CD4-positive, alpha-beta memory T cell (primary cell): ENCODE data around the gene PCDHGA9. TPM values are rescaled to one million over a fixed set of nuclear protein-coding genes. Genes with fewer than 3 reads are reported as not detected.
"Not testable (repeated sequence)": the region's sequence is repeated elsewhere in the genome, so short reads cannot be mapped to it uniquely, and the experiment has no call there.

Source experiments
- CTCF ChIA-PET: fragments of 350-600 bp; sonication (Branson Sonifier 250); formaldehyde crosslinking; loops from one replicate; lab custom pipeline; 2021; ENCODE audit warnings: inconsistent platforms; ENCODE audit not compliant: partially characterized antibody; lab: Charles Lee
- POLR2A ChIA-PET: fragments of 350-600 bp; sonication (Branson Sonifier 250); formaldehyde crosslinking; loops from one replicate; lab custom pipeline; 2021; ENCODE audit not compliant: partially characterized antibody; lab: Charles Lee
- DNase-seq, 5 donors: peaks; one replicate each; pipeline versions ENCODE4 v3.0.0 to v3.0.0-alpha.2; 2020 to 2022; ENCODE audit warnings: mixed read lengths in 1 of 5
- H3K27ac ChIP-seq: one replicate; pipeline ENCODE4 v1.7.0; 2013; ENCODE audit warnings: low read depth, low read length
- H3K27me3 ChIP-seq: 2 replicates; pipeline ENCODE4 v1.7.0; 2013; ENCODE audit warnings: mild to moderate bottlenecking, low read length, moderate library complexity; ENCODE audit not compliant: insufficient read depth
- H3K36me3 ChIP-seq: 2 replicates; pipeline ENCODE4 v1.7.0; 2013; ENCODE audit warnings: mild to moderate bottlenecking, low read length, moderate library complexity; ENCODE audit not compliant: insufficient read depth
- H3K4me1 ChIP-seq: 2 replicates; pipeline ENCODE4 v1.7.0; 2013; ENCODE audit warnings: mild to moderate bottlenecking, low read length, moderate library complexity; ENCODE audit not compliant: insufficient read depth
- H3K4me3 ChIP-seq, 2 donors: one replicate each; pipeline ENCODE4 v1.7.0; 2013; ENCODE audit warnings: low read length in 2 of 2, mild to moderate bottlenecking in 1 of 2
- H3K9me3 ChIP-seq, 2 donors: one replicate each; pipeline ENCODE4 v1.7.0; 2013; ENCODE audit warnings: low read length in 2 of 2, control low read depth in 1 of 2; ENCODE audit not compliant: control insufficient read depth in 1 of 2
- H3K27ac Mint-ChIP-seq, 7 donors: one replicate each; pipeline ENCODE4 v1.8.0; 2020 to 2021; ENCODE audit warnings: mixed read lengths in 7 of 7, mild to moderate bottlenecking in 6 of 7, inconsistent platforms in 3 of 7, moderate library complexity in 3 of 7
- H3K27me3 Mint-ChIP-seq, 2 donors: one replicate each; pipeline ENCODE4 v1.8.0; 2020 to 2021; ENCODE audit warnings: mixed read lengths in 2 of 2
- H3K36me3 Mint-ChIP-seq, 2 donors: one replicate each; pipeline ENCODE4 v1.8.0; 2020 to 2021; ENCODE audit warnings: mixed read lengths in 2 of 2, inconsistent platforms in 1 of 2, mild to moderate bottlenecking in 1 of 2
- H3K4me1 Mint-ChIP-seq, 4 donors: one replicate each; pipeline ENCODE4 v1.8.0; 2020 to 2021; ENCODE audit warnings: mixed read lengths in 4 of 4, mild to moderate bottlenecking in 1 of 4
- H3K4me3 Mint-ChIP-seq, 8 donors: one replicate each; pipeline ENCODE4 v1.8.0; 2020 to 2021; ENCODE audit warnings: mixed read lengths in 8 of 8, mild to moderate bottlenecking in 7 of 8, moderate library complexity in 6 of 8, inconsistent platforms in 3 of 8
- H3K9me3 Mint-ChIP-seq, 8 donors: one replicate each; pipeline ENCODE4 v1.8.0; 2020 to 2021; ENCODE audit warnings: mixed read lengths in 8 of 8, mild to moderate bottlenecking in 5 of 8, inconsistent platforms in 3 of 8, moderate library complexity in 1 of 8
- intact Hi-C: fragments of 100-400 bp; cut with micrococcal nuclease; formaldehyde crosslinking; loops from one replicate; pipeline ENCODE4 v1.15.1; 2023
- polyA plus RNA-seq, 2 donors: library from polyadenylated mRNA; unstranded; fragments of 300-500 nt; fragmentation: Illumina TruSeq; gene quantifications; one replicate each; pipeline ENCODE4 v1.2.3, GENCODE V29; 2021
- total RNA-seq, 2 experiments: library from RNA; stranded (reverse); gene quantifications; one replicate each; pipeline ENCODE4 v1.2.3, GENCODE V29; 2021

PCDHGA9 gene
- total and polyA plus RNA-seq, 4 experiments from 2014 or later, result 0.09 to 0.25 (median 0.17) TPM; not detected in 1

- peaks cover 43 to 45% of the 10 kb centered on the region in 2 donors for H3K27me3 Mint-ChIP-seq
- H3K36me3 Mint-ChIP-seq, H3K4me1 Mint-ChIP-seq, POLR2A ChIA-PET, H3K36me3 ChIP-seq, H3K4me3 ChIP-seq, H3K27ac ChIP-seq, H3K4me3 Mint-ChIP-seq, intact Hi-C loops, H3K9me3 ChIP-seq, H3K27ac Mint-ChIP-seq, DNase-seq, H3K4me1 ChIP-seq: not testable (repeated sequence)
- CTCF ChIA-PET, result interaction anchor here (1.0 to 3.7 kb wide), 2 partner anchors 19 to 164 kb away, joined by 7 to 16 read pairs; partner anchors contain the start of gene PCDHGA10
- H3K9me3 Mint-ChIP-seq, result peaks cover 3 to 71% (median 62%) of the 10 kb centered on the region in 8 donors
- H3K27me3 ChIP-seq, result peaks cover 15% of the 10 kb centered on the region
These were observed 8.0 kb upstream of the PCDHGA9 start for GRCh38 chr5:141394401-141395187.

- H3K27ac Mint-ChIP-seq, result peak within 1 kb of the TSS in 1 of 7 donors; percentile 19
- H3K9me3 Mint-ChIP-seq, result peaks cover 2 to 62% (median 52%) of the 10 kb centered on the region in 8 donors
- H3K4me3 ChIP-seq, H3K4me1 ChIP-seq, H3K27ac ChIP-seq, POLR2A ChIA-PET, H3K4me1 Mint-ChIP-seq, intact Hi-C loops, H3K9me3 ChIP-seq, H3K36me3 ChIP-seq: not testable (repeated sequence)
- peaks cover 11 to 12% of the 10 kb centered on the region in 2 donors for H3K36me3 Mint-ChIP-seq
- CTCF ChIA-PET, result interaction anchor here (1.2 to 3.7 kb wide), 3 partner anchors 16 to 166 kb away, joined by 4 to 16 read pairs (median 9); partner anchors contain the start of gene PCDHGA10
- peak within 1 kb of the TSS in 7 of 8 donors; percentile 21 to 72 (median 44) for H3K4me3 Mint-ChIP-seq
- DNase-seq, result peak in 3 of 5 donors; percentile 38 to 41 (median 39)
- peaks cover 42 to 49% of the 10 kb centered on the region in 2 donors for H3K27me3 Mint-ChIP-seq
- peaks cover 10% of the 10 kb centered on the region for H3K27me3 ChIP-seq
These were observed 4.6 kb upstream of the PCDHGA9 start, which contains the start of gene PCDHGB5 for GRCh38 chr5:141397756-141398551. Gene PCDHGB5 (plus strand): TSS chr5:141397947. CDS start chr5:141398128, 181 bp downstream.

GRCh38 chr5:141398608-141399007, 4.0 kb upstream of the PCDHGA9 start:
- Histone ChIP-seq H3K9me3 (peaks cover 0 to 4% of the 10 kb centered on the region in 2 donors), H3K4me1 (no peaks in the 10 kb centered on the region), H3K27ac (no peak overlapping the region), H3K4me3 (no peak overlapping the region), H3K36me3 (no peaks in the 10 kb centered on the region), H3K27me3 (peaks cover 10% of the 10 kb centered on the region)
- Mint-ChIP-seq H3K27ac (peak overlapping the region in 1 of 7 donors; percentile 19), H3K36me3 (peaks cover 9 to 12% of the 10 kb centered on the region in 2 donors), H3K9me3 (peaks cover under 1 to 62% (median 53%) of the 10 kb centered on the region in 8 donors), H3K4me3 (peak overlapping the region in 2 of 8 donors; percentile 6 to 29), H3K27me3 (peaks cover 39 to 53% of the 10 kb centered on the region in 2 donors), H3K4me1 (peaks cover 0 to 4% (median 0%) of the 10 kb centered on the region in 4 donors)
- ChIA-PET POLR2A (no interaction called here), CTCF (interaction anchor here (2.1 kb wide), 1 partner anchor 165 kb away, joined by 9 read pairs; no protein-coding TSS in a partner anchor)
- intact Hi-C loops, result no loop called here
- no peak for DNase-seq

- no peak overlapping the region for H3K4me3 ChIP-seq
- intact Hi-C loops, result no loop called here
- no peaks in the 10 kb centered on the region for H3K4me1 ChIP-seq
- H3K27me3 Mint-ChIP-seq, result peaks cover 46 to 56% of the 10 kb centered on the region in 2 donors
- H3K27me3 ChIP-seq, result peaks cover 10% of the 10 kb centered on the region
- no peak for DNase-seq
- peaks cover 0 to 4% (median 0%) of the 10 kb centered on the region in 4 donors for H3K4me1 Mint-ChIP-seq
- H3K9me3 Mint-ChIP-seq, result peaks cover 4 to 62% (median 53%) of the 10 kb centered on the region in 8 donors
- no peaks in the 10 kb centered on the region for H3K36me3 ChIP-seq
- H3K36me3 Mint-ChIP-seq, result peaks cover 8 to 9% of the 10 kb centered on the region in 2 donors
- no peak overlapping the region for H3K27ac Mint-ChIP-seq
- no peak overlapping the region for H3K4me3 Mint-ChIP-seq
- ChIA-PET CTCF (no interaction called here), POLR2A (no interaction called here)
- no peak overlapping the region for H3K27ac ChIP-seq
- peaks cover 0 to 4% of the 10 kb centered on the region in 2 donors for H3K9me3 ChIP-seq
These were observed 2.9 kb upstream of the PCDHGA9 start for GRCh38 chr5:141399555-141400258.

- peaks cover 0 to 4% of the 10 kb centered on the region in 2 donors for H3K9me3 ChIP-seq
- ChIA-PET POLR2A (no interaction called here), CTCF (interaction anchor here (0.6 to 0.8 kb wide), 2 partner anchors 77 to 110 kb away, joined by 3 read pairs; no protein-coding TSS in a partner anchor)
- intact Hi-C loops, result no loop called here
- Mint-ChIP-seq H3K4me1 (peaks cover 0 to 4% (median under 1%) of the 10 kb centered on the region in 4 donors), H3K27me3 (peaks cover 62 to 64% of the 10 kb centered on the region in 2 donors), H3K9me3 (peaks cover 6 to 71% (median 55%) of the 10 kb centered on the region in 8 donors), H3K27ac (no peak overlapping the region), H3K36me3 (peaks cover 10 to 12% of the 10 kb centered on the region in 2 donors), H3K4me3 (no peak overlapping the region)
- H3K27ac ChIP-seq, result no peak overlapping the region
- H3K4me1 ChIP-seq, result no peaks in the 10 kb centered on the region
- no peak overlapping the region for H3K4me3 ChIP-seq
- no peak for DNase-seq
- H3K36me3 ChIP-seq, result no peaks in the 10 kb centered on the region
- peaks cover 6% of the 10 kb centered on the region for H3K27me3 ChIP-seq
These were observed 809 bp downstream of the PCDHGA9 start for GRCh38 chr5:141403387-141403786.

GRCh38 chr5:141407790-141408505, 5.4 kb downstream of the PCDHGA9 start, which contains the start of gene PCDHGB6:
Gene PCDHGB6 (plus strand): TSS chr5:141408021. CDS start chr5:141408203, 182 bp downstream.
- Mint-ChIP-seq H3K27me3 (peaks cover 54 to 59% of the 10 kb centered on the region in 2 donors), H3K4me3 (peak within 1 kb of the TSS in 6 of 8 donors; percentile 48 to 71 (median 64)), H3K36me3 (peaks cover 12 to 13% of the 10 kb centered on the region in 2 donors), H3K9me3 (peaks cover 5 to 64% (median 48%) of the 10 kb centered on the region in 8 donors), H3K27ac (peak within 1 kb of the TSS in 3 of 7 donors; percentile 29 to 83 (median 75))
- CTCF ChIA-PET, intact Hi-C loops, H3K4me1 Mint-ChIP-seq, H3K27me3 ChIP-seq, POLR2A ChIA-PET, H3K27ac ChIP-seq, H3K9me3 ChIP-seq, H3K4me3 ChIP-seq, H3K4me1 ChIP-seq, H3K36me3 ChIP-seq: not testable (repeated sequence)
- peak in 1 of 5 donors; percentile 31 for DNase-seq
